ENCODE data around the gene AQP9. TPM values are rescaled to one million over a fixed set of nuclear protein-coding genes. Genes with fewer than 3 reads are reported as not detected.
A peak's percentile ranks its signal among the peaks of the same experiment; 100 is the strongest.

Gene AQP9
- total and polyA plus RNA-seq, 5 donors: 0.16 to 0.97 (median 0.68) TPM

DNA sequence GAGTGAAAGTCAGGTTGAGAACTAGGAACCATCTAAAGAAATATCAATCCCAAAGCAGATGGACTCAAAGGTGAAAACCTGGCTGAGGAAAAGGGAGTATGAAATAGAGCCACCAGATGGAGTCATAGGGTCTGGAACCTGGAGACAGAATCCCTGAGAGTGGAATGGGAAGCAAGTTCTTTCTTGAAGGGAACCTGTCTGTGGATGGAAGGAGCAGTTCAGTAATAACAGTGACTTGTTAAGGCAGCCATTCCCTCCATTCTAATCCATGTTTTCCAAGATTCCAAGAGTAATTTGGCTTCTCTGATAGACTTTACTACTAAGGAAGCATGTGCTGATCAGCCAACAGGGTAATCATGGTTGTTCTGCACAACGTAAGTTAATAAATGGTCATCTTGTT is 22.5 kb upstream of the AQP9 start:
- Histone ChIP-seq H3K4me3 (ENCODE audit: low read length) (no peak overlapping the region), H3K27me3 (ENCODE audit: control insufficient read depth, insufficient read depth) (no peaks in the 10 kb centered on the region), H3K9me3 (ENCODE audit: control insufficient read depth, low read length) (no peaks in the 10 kb centered on the region), H3K27ac (ENCODE audit: low read length) (no peak overlapping the region), H3K4me1 (ENCODE audit: control insufficient read depth, insufficient read depth, low read length) (no peaks in the 10 kb centered on the region)
- DNase-seq: no peak
- ATAC-seq: no peak
- WGBS: 78% methylated on average over 1 of the region's 1 CpG
- intact Hi-C loops (cut with DNase I): no loop called here

DNA sequence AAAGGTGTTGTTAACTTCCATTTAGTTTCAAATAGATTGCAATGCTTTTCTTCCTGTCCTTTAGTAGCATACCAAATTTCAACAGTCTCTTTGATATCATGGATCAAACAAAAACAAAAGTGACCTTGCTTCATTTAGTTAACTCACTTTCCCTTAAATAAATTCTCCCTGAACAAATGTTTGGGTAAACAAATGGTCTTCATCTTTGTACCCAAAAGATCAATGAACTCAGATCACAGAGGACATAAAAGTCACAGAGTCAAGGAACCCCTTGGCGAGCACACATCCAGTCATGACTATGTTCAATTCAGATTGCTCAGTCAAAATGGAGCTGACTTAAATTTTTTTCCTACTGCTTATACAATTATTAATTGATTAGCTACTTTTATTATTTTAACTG is 20.6 kb upstream of the AQP9 start:
- Histone ChIP-seq H3K4me1 (ENCODE audit: control insufficient read depth, insufficient read depth, low read length) (no peaks in the 10 kb centered on the region), H3K27ac (ENCODE audit: low read length) (no peak overlapping the region), H3K27me3 (ENCODE audit: control insufficient read depth, insufficient read depth) (no peaks in the 10 kb centered on the region), H3K9me3 (ENCODE audit: control insufficient read depth, low read length) (no peaks in the 10 kb centered on the region), H3K4me3 (ENCODE audit: low read length) (no peak overlapping the region)
- 92% methylated on average over 1 of the region's 1 CpG for WGBS
- intact Hi-C loops (cut with DNase I): no loop called here
- no peak for ATAC-seq
- DNase-seq: no peak

DNA sequence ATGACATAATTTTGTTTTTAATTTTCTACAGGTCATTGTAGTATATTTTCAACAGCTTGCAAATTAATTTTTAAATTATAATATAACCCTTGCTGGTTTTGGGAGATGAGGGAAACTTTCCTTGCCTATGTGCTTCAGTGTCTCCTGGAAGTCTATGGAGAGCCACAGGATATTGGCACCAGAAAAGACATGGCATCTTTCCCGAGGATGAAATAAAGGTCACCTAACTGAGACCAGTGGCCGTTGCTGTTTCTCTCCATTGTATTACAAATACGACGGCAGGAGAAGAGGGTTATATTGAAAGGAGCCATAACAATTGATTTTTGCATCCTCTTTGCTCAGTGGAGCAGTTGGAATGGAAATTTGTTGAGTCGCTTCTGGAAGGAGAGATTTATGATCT is 19.9 kb upstream of the AQP9 start:
- no peak for ATAC-seq

DNA sequence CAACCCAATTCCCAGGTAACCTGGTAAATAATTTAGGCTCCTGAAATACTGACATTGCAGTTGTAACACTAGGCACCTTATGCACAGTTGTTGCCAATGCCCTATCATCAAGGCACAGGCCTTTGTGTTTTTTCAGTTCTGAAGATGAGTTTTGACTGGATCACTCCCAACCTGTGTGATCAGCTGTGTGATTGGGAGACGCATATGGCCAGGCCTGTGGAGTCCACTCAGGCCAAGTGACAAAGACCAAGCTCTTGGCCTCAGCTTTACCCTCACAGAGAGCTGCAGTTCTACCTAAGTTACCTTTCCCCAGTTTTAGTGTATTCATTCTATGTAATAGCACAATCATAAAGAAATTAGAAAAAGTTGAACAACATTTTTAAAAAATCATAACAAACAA is 19.2 kb upstream of the AQP9 start:
- Histone ChIP-seq H3K9me3 (ENCODE audit: control insufficient read depth, low read length) (no peaks in the 10 kb centered on the region), H3K27ac (ENCODE audit: low read length) (no peak overlapping the region), H3K4me1 (ENCODE audit: control insufficient read depth, insufficient read depth, low read length) (no peaks in the 10 kb centered on the region), H3K27me3 (ENCODE audit: control insufficient read depth, insufficient read depth) (no peaks in the 10 kb centered on the region), H3K4me3 (ENCODE audit: low read length) (no peak overlapping the region)
- DNase-seq: no peak
- ATAC-seq: no peak
- WGBS: 87% methylated on average over 1 of the region's 1 CpG
- intact Hi-C loops (cut with DNase I): no loop called here

More for the DNA sequence above, 19.9 kb upstream of the AQP9 start:
- H3K27me3 ChIP-seq (ENCODE audit: control insufficient read depth, insufficient read depth): no peaks in the 10 kb centered on the region
- WGBS: 82% methylated on average over 5 of the region's 5 CpGs
- intact Hi-C loops (cut with DNase I): no loop called here
- no peaks in the 10 kb centered on the region for H3K4me1 ChIP-seq (ENCODE audit: control insufficient read depth, insufficient read depth, low read length)
- H3K9me3 ChIP-seq (ENCODE audit: control insufficient read depth, low read length): no peaks in the 10 kb centered on the region
- DNase-seq: no peak
- no peak overlapping the region for H3K27ac ChIP-seq (ENCODE audit: low read length)
- H3K4me3 ChIP-seq (ENCODE audit: low read length): no peak overlapping the region

DNA sequence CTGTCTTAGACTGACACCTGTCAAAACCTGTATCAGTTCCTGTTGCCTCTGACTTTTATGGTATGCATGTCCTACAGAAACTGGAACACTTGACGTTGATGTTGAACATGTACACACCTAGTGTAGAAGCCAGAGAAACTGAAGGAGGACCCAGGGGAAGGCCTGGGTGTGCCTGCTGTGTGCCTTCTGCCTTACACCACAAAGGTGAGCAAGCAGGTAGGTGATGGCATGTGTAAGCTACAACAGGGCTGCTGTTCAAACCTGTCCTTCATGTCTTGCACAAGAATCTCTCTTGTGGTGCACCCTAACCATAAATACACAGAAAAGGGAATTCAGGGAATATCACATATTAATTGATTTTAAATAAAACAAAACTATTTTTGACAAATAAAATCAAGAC is 13.6 kb upstream of the AQP9 start:
- Histone ChIP-seq H3K4me1 (ENCODE audit: control insufficient read depth, insufficient read depth, low read length) (no peaks in the 10 kb centered on the region), H3K27me3 (ENCODE audit: control insufficient read depth, insufficient read depth) (no peaks in the 10 kb centered on the region), H3K4me3 (ENCODE audit: low read length) (no peak overlapping the region), H3K9me3 (ENCODE audit: control insufficient read depth, low read length) (no peaks in the 10 kb centered on the region), H3K27ac (ENCODE audit: low read length) (no peak overlapping the region)
- DNase-seq (no peak), ATAC-seq (no peak)
- WGBS: 91% methylated on average over 1 of the region's 1 CpG
- intact Hi-C loops (cut with DNase I): no loop called here

DNA sequence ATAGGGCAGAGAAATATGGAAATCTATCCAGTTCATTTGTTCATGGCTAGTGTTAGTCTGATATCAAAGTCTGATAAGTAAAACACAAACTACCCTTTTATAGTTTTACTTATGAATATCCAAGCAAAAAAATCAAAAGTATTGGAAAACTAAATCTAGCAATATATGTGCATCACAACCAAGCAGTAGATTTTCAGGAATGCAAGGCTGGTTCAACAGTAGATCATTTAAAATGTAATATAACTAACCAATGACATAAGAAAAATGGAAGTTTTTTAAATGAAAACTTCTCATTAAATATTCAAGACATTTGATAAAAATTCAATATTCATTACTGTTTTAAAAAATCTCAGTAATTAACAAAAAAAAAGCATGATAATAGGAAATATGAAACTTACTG is 12.8 kb upstream of the AQP9 start:
- intact Hi-C loops (cut with DNase I): no loop called here

DNA sequence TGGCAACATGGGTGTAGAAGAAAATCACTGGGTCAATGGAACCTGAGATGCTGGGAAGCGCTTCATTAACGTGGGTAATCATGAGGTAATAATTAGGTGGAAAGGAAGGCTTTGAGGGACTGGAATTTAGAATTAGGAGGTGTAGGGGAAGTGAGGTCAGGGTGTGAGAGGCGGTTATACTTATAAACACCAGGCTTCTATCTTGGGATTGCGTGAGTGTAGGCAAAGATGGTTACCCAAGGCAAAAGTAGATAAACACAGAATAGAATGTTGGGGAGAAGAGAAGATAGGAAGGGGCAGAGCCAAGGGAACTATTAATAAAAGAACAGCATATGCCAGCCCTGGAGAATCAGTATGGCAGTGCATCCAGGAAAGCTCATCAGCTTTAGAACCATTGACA is 3.3 kb upstream of the AQP9 start:
- no peaks in the 10 kb centered on the region for H3K27me3 ChIP-seq (ENCODE audit: control insufficient read depth, insufficient read depth)
- intact Hi-C loops (cut with DNase I): no loop called here
- ATAC-seq (no peak), DNase-seq (no peak)
- H3K4me3 ChIP-seq (ENCODE audit: low read length): no peak overlapping the region
- WGBS: 88% methylated on average over 4 of the region's 4 CpGs
- no peak overlapping the region for H3K27ac ChIP-seq (ENCODE audit: low read length)
- H3K9me3 ChIP-seq (ENCODE audit: control insufficient read depth, low read length): no peaks in the 10 kb centered on the region
- peaks cover 1% of the 10 kb centered on the region for H3K4me1 ChIP-seq (ENCODE audit: control insufficient read depth, insufficient read depth, low read length)

More for the DNA sequence above, 12.8 kb upstream of the AQP9 start:
- Histone ChIP-seq H3K4me1 (ENCODE audit: control insufficient read depth, insufficient read depth, low read length) (no peaks in the 10 kb centered on the region), H3K27ac (ENCODE audit: low read length) (no peak overlapping the region), H3K4me3 (ENCODE audit: low read length) (no peak overlapping the region), H3K27me3 (ENCODE audit: control insufficient read depth, insufficient read depth) (no peaks in the 10 kb centered on the region), H3K9me3 (ENCODE audit: control insufficient read depth, low read length) (no peaks in the 10 kb centered on the region)
- no peak for ATAC-seq
- no peak for DNase-seq

DNA sequence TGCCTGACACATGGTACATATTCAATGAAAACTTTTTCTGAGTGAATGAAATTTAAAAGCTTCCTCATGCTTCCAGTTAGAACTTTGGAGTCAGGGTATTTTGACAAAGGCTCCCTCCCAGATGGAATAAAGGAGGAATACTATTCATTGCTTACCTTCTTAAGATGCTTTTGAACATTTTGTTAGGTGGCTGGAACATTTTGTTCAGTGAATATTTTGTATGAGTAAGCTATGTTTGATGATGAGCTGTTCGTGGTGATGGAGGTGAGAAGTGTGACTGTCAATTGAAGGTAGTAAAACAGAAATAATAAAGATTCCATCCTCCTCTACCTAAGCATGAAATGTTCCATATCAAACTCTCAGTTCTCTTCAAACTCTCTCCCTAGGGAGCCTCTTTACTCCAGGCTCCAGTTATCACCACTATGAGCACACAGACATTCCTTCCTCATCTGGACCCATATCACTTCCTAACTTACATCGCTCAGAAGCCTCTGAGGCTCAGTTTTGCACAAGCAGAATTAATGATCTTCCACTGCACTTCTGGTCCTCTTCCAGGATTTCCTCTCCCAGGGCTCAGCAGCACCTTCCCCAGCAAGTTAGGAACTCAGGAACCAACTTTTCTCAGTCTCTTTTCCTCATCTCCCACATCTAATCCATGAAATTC is 2.5 kb upstream of the AQP9 start:
- H3K27me3 ChIP-seq (ENCODE audit: control insufficient read depth, insufficient read depth): no peaks in the 10 kb centered on the region
- WGBS: 67% methylated on average over 2 of the region's 2 CpGs
- intact Hi-C loops (cut with DNase I): no loop called here

DNA sequence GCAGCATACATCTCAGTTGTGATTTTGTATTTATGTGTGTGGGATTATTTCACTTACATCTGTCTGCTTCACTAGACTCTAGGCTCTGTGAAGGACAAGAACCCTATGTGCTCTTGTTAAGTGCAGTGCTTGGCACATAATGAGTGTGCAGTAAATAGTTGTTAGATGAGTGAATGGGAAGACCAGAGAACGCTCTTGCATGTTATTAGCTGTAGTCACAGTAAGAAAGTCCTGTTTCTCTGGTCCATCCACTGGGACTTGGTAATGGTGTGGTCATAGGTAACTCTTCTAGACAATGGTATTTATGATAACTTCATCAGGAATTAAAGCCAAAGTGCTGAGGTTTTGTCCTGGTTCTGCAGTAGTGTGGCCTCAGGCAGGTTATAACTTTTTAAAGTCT is 1.4 kb upstream of the AQP9 start:
- no peak for DNase-seq
- H3K4me1 ChIP-seq (ENCODE audit: control insufficient read depth, insufficient read depth, low read length): peaks cover 1% of the 10 kb centered on the region
- no peaks in the 10 kb centered on the region for H3K27me3 ChIP-seq (ENCODE audit: control insufficient read depth, insufficient read depth)
- WGBS: 95% methylated on average over 1 of the region's 1 CpG
- H3K9me3 ChIP-seq (ENCODE audit: control insufficient read depth, low read length): no peaks in the 10 kb centered on the region
- no peak for ATAC-seq
- H3K27ac ChIP-seq (ENCODE audit: low read length): no peak overlapping the region
- intact Hi-C loops (cut with DNase I): no loop called here
- no peak overlapping the region for H3K4me3 ChIP-seq (ENCODE audit: low read length)

More for the DNA sequence above, 2.5 kb upstream of the AQP9 start:
- Histone ChIP-seq H3K4me1 (ENCODE audit: control insufficient read depth, insufficient read depth, low read length) (peaks cover 1% of the 10 kb centered on the region), H3K27ac (ENCODE audit: low read length) (no peak overlapping the region), H3K4me3 (ENCODE audit: low read length) (no peak overlapping the region), H3K9me3 (ENCODE audit: control insufficient read depth, low read length) (no peaks in the 10 kb centered on the region)
- ATAC-seq (no peak), DNase-seq (no peak)

DNA sequence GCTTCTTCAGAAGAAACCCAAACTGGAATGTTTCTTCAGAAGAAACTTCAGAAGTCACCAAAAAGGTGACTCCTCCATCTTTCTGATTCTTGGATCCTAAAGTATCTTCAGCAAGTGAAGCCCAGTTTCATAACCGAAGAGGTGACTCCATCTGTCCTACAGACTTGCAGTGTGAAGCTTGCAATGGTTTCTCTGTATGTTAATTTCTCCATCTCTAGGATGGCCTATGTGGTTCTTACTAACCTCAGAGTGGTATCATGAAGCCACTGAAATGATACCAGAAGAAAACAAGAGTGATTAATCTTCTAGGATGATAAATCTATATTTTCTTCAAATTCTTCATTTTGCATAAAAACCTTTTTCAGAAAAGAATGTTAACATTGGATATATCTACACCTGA is 495 bp upstream of the AQP9 start:
- Histone ChIP-seq H3K27ac (ENCODE audit: low read length) (no peak overlapping the region), H3K4me1 (ENCODE audit: control insufficient read depth, insufficient read depth, low read length) (peaks cover 1% of the 10 kb centered on the region), H3K4me3 (ENCODE audit: low read length) (no peak overlapping the region), H3K9me3 (ENCODE audit: control insufficient read depth, low read length) (no peaks in the 10 kb centered on the region), H3K27me3 (ENCODE audit: control insufficient read depth, insufficient read depth) (no peaks in the 10 kb centered on the region)
- intact Hi-C loops (cut with DNase I): no loop called here
- DNase-seq (no peak), ATAC-seq (no peak)
- WGBS: 93% methylated on average over 1 of the region's 1 CpG

DNA sequence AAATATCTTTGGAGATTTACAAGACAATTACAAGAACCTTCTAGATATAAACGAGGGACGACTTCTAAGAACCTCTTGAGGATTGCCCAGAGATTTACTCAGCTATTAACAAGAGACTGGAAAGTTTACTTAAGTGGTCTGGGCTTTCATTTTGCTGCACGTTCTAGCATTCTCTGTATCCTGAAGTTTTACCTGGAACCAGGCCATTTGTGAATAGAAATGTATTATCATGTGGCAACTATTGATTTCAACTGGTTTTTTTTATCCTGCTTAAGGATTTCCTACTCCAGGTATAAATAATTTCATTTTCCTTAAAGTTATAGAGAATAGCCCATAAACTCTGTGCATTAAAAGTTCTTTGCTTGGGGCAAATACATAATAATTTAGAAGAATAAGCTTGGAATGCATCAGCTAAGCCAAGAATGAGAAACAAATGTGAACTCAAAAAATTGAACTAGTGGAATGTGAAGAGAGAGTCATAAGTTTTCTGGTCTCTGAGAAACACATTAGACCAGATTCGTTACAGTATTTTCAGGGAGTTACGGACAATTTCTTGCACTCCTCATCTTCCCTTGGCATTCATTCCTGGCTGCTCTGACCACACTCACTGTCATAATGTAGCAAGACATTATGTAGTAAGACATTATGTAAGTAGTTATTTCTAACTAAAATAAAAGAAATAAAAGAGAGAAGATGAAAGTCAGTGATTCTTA is 1.3 kb downstream of the AQP9 start:
- no peaks in the 10 kb centered on the region for H3K9me3 ChIP-seq (ENCODE audit: control insufficient read depth, low read length)
- WGBS: 51% methylated on average over 5 of the region's 5 CpGs
- H3K4me3 ChIP-seq (ENCODE audit: low read length): no peak overlapping the region
- intact Hi-C loops (cut with DNase I): no loop called here
- H3K27me3 ChIP-seq (ENCODE audit: control insufficient read depth, insufficient read depth): no peaks in the 10 kb centered on the region
- ATAC-seq: peak in 1 of 2 donors; percentile 20
- no peak overlapping the region for H3K27ac ChIP-seq (ENCODE audit: low read length)
- DNase-seq: peak in 1 of 3 donors; percentile 7
- H3K4me1 ChIP-seq (ENCODE audit: control insufficient read depth, insufficient read depth, low read length): peaks cover 1% of the 10 kb centered on the region

Measured in right cardiac atrium (tissue), 5 donors.